ENCODE data around the gene CD44. TPM values are rescaled to one million over a fixed set of nuclear protein-coding genes. Genes with fewer than 3 reads are reported as not detected.

The CD44 gene
- total and polyA plus RNA-seq, 8 donors: 332 to 693 (median 504) TPM

GRCh38 chr11:35255514-35255913 is 116.5 kb downstream of the CD44 start:
- no peak for DNase-seq
- intact Hi-C loops (cut with DNase I): no loop called here

GRCh38 chr11:35256296-35256695 is 117.3 kb downstream of the CD44 start:
- Histone ChIP-seq H3K4me1 (peaks cover 9 to 23% of the 10 kb centered on the region in 2 donors), H3K27ac (no peak overlapping the region), H3K4me3 (no peak overlapping the region), H3K36me3 (no peaks in the 10 kb centered on the region), H3K9me3 (no peaks in the 10 kb centered on the region), H3K27me3 (no peaks in the 10 kb centered on the region)
- TF ChIP-seq CTCF (IDR thresholded peaks at IDR 0.05): no peak
- intact Hi-C loops (cut with DNase I): no loop called here
- ATAC-seq (no peak), DNase-seq (no peak)

More at GRCh38 chr11:35255514-35255913, 116.5 kb downstream of the CD44 start:
- Histone ChIP-seq H3K27me3 (no peaks in the 10 kb centered on the region), H3K9me3 (no peaks in the 10 kb centered on the region), H3K4me1 (peaks cover 5 to 25% of the 10 kb centered on the region in 2 donors), H3K36me3 (no peaks in the 10 kb centered on the region), H3K4me3 (no peak overlapping the region), H3K27ac (no peak overlapping the region)
- no peak for ATAC-seq
- no peak for TF ChIP-seq CTCF (IDR thresholded peaks at IDR 0.05)

GRCh38 chr11:35257281-35257680 is 118.3 kb downstream of the CD44 start:
- no peaks in the 10 kb centered on the region for H3K9me3 ChIP-seq
- H3K27ac ChIP-seq: peak overlapping the region in 1 of 2 donors; percentile 69
- peaks cover 9 to 23% of the 10 kb centered on the region in 2 donors for H3K4me1 ChIP-seq
- DNase-seq (no peak), ATAC-seq (no peak)
- no peaks in the 10 kb centered on the region for H3K27me3 ChIP-seq
- no peaks in the 10 kb centered on the region for H3K36me3 ChIP-seq
- intact Hi-C loops (cut with DNase I): no loop called here
- no peak for TF ChIP-seq CTCF (IDR thresholded peaks at IDR 0.05)
- no peak overlapping the region for H3K4me3 ChIP-seq

- TF ChIP-seq CTCF (IDR thresholded peaks at IDR 0.05): no peak
- Histone ChIP-seq H3K27me3 (no peaks in the 10 kb centered on the region), H3K4me3 (no peak overlapping the region), H3K36me3 (no peaks in the 10 kb centered on the region), H3K4me1 (peaks cover 9 to 23% of the 10 kb centered on the region in 2 donors), H3K27ac (no peak overlapping the region), H3K9me3 (no peaks in the 10 kb centered on the region)
- ATAC-seq (no peak), DNase-seq (no peak)
- intact Hi-C loops (cut with DNase I): no loop called here
These were observed 120.6 kb downstream of the CD44 start for GRCh38 chr11:35259529-35259928.

- Histone ChIP-seq H3K4me1 (peaks cover 9 to 23% of the 10 kb centered on the region in 2 donors), H3K36me3 (no peaks in the 10 kb centered on the region), H3K4me3 (no peak overlapping the region), H3K9me3 (no peaks in the 10 kb centered on the region), H3K27me3 (no peaks in the 10 kb centered on the region), H3K27ac (peak overlapping the region; percentile 0 to 26)
- ATAC-seq: peak; percentile 82
- DNase-seq: peak in 2 of 4 donors; percentile 23 to 54
- intact Hi-C loops (cut with DNase I): no loop called here
- TF ChIP-seq CTCF (IDR thresholded peaks at IDR 0.05): no peak
These were observed 121.5 kb downstream of the CD44 start for GRCh38 chr11:35260342-35260985.

Measured in left lung (tissue), 10 donors.